ENCODE data around the gene GNS.

DNA sequence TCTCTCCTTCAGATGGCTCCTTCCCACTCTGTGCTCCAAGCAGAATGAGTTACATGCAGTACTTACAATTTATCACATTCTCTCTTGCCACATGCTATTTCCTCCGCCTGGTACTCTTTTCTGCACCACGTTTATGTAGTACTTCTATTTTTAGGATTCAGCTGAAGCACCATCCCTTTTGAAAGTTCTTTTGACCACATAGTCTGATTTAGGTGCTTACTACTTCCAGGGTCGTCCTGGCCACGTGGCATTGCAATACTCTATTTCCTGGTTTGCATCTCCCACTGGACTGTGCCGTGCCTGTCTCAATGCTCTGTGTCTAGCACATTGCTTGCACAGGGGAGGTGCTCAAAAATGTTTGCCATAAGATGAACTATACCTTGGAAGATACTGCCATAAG lies 48.9 kb upstream of the GNS start:
- TF ChIP-seq, protein P1, sequence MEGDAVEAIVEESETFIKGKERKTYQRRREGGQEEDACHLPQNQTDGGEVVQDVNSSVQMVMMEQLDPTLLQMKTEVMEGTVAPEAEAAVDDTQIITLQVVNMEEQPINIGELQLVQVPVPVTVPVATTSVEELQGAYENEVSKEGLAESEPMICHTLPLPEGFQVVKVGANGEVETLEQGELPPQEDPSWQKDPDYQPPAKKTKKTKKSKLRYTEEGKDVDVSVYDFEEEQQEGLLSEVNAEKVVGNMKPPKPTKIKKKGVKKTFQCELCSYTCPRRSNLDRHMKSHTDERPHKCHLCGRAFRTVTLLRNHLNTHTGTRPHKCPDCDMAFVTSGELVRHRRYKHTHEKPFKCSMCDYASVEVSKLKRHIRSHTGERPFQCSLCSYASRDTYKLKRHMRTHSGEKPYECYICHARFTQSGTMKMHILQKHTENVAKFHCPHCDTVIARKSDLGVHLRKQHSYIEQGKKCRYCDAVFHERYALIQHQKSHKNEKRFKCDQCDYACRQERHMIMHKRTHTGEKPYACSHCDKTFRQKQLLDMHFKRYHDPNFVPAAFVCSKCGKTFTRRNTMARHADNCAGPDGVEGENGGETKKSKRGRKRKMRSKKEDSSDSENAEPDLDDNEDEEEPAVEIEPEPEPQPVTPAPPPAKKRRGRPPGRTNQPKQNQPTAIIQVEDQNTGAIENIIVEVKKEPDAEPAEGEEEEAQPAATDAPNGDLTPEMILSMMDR (IDR thresholded peaks at IDR 0.05 in 2 of 3, conservative IDR thresholded peaks at IDR 0.05 in 1 of 3; ENCODE audit: control insufficient read depth in 2 of 3, extremely low read depth in 1 of 3, insufficient read depth in 1 of 3, low read depth in 3 of 3, low read length in 3 of 3), result no peak
- TF ChIP-seq EZH2 (IDR thresholded peaks at IDR 0.05; ENCODE audit: borderline replicate concordance, control insufficient read depth, low read depth, low read length), result no peak
- TF ChIP-seq SMAD1 (IDR thresholded peaks at IDR 0.05; ENCODE audit: low read depth, partially characterized antibody), result no peak
- TF ChIP-seq SRF (IDR thresholded peaks at IDR 0.05; ENCODE audit: low read depth in 2 of 2, low read length in 2 of 2), result no peak
- TF ChIP-seq FOXM1 (IDR thresholded peaks at IDR 0.05; ENCODE audit: low read depth, low read length), result no peak
- TF ChIP-seq, protein P2, sequence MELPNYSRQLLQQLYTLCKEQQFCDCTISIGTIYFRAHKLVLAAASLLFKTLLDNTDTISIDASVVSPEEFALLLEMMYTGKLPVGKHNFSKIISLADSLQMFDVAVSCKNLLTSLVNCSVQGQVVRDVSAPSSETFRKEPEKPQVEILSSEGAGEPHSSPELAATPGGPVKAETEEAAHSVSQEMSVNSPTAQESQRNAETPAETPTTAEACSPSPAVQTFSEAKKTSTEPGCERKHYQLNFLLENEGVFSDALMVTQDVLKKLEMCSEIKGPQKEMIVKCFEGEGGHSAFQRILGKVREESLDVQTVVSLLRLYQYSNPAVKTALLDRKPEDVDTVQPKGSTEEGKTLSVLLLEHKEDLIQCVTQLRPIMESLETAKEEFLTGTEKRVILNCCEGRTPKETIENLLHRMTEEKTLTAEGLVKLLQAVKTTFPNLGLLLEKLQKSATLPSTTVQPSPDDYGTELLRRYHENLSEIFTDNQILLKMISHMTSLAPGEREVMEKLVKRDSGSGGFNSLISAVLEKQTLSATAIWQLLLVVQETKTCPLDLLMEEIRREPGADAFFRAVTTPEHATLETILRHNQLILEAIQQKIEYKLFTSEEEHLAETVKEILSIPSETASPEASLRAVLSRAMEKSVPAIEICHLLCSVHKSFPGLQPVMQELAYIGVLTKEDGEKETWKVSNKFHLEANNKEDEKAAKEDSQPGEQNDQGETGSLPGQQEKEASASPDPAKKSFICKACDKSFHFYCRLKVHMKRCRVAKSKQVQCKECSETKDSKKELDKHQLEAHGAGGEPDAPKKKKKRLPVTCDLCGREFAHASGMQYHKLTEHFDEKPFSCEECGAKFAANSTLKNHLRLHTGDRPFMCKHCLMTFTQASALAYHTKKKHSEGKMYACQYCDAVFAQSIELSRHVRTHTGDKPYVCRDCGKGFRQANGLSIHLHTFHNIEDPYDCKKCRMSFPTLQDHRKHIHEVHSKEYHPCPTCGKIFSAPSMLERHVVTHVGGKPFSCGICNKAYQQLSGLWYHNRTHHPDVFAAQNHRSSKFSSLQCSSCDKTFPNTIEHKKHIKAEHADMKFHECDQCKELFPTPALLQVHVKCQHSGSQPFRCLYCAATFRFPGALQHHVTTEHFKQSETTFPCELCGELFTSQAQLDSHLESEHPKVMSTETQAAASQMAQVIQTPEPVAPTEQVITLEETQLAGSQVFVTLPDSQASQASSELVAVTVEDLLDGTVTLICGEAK (IDR thresholded peaks at IDR 0.05; ENCODE audit: borderline replicate concordance), result no peak
- TF ChIP-seq, protein P3, sequence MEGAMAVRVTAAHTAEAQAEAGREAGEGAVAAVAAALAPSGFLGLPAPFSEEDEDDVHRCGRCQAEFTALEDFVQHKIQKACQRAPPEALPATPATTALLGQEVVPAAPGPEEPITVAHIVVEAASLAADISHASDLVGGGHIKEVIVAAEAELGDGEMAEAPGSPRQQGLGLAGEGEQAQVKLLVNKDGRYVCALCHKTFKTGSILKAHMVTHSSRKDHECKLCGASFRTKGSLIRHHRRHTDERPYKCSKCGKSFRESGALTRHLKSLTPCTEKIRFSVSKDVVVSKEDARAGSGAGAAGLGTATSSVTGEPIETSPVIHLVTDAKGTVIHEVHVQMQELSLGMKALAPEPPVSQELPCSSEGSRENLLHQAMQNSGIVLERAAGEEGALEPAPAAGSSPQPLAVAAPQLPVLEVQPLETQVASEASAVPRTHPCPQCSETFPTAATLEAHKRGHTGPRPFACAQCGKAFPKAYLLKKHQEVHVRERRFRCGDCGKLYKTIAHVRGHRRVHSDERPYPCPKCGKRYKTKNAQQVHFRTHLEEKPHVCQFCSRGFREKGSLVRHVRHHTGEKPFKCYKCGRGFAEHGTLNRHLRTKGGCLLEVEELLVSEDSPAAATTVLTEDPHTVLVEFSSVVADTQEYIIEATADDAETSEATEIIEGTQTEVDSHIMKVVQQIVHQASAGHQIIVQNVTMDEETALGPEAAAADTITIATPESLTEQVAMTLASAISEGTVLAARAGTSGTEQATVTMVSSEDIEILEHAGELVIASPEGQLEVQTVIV (IDR thresholded peaks at IDR 0.05; ENCODE audit: borderline replicate concordance, partially characterized antibody), result no peak
- no peak for TF ChIP-seq PAX8 (IDR thresholded peaks at IDR 0.05)
- TF ChIP-seq, protein P4, sequence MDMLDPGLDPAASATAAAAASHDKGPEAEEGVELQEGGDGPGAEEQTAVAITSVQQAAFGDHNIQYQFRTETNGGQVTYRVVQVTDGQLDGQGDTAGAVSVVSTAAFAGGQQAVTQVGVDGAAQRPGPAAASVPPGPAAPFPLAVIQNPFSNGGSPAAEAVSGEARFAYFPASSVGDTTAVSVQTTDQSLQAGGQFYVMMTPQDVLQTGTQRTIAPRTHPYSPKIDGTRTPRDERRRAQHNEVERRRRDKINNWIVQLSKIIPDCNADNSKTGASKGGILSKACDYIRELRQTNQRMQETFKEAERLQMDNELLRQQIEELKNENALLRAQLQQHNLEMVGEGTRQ (IDR thresholded peaks at IDR 0.05; ENCODE audit: borderline replicate concordance, low read depth, low read length), result no peak
- TF ChIP-seq TAF1 (IDR thresholded peaks at IDR 0.05; ENCODE audit: borderline replicate concordance, low read depth, low read length), result no peak
- no peak for TF ChIP-seq CREB1 (IDR thresholded peaks at IDR 0.05; ENCODE audit: low read depth)
- no peak for TF ChIP-seq POLR2AphosphoS5 (IDR thresholded peaks at IDR 0.05; ENCODE audit: low read length)
- no peak for TF ChIP-seq SMC3 (IDR thresholded peaks at IDR 0.05; ENCODE audit: borderline replicate concordance, low read length)

Measured in GM12878 (cell line).